ENCODE results near the gene ZSCAN10.

DNA sequence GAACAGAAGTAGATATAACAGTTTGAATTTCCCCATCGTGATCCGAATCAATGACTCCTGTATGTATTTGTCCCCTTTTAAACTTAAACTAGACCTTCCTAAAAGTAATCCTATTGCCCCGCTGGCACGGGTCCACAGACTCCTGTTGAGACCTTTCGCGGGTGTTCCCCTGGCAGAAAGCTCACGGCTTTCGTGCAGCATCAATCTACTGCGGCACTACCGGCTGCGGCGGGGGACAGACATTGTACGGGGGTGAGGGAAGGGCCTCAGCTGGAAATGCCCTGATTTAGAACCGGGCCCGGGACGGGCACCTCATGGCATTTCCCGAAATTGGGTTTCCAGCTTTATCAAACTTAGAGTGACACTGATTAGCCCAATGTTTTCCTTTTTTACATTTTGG is 19.1 kb downstream of the ZSCAN10 start:
- TF ChIP-seq, protein P1, sequence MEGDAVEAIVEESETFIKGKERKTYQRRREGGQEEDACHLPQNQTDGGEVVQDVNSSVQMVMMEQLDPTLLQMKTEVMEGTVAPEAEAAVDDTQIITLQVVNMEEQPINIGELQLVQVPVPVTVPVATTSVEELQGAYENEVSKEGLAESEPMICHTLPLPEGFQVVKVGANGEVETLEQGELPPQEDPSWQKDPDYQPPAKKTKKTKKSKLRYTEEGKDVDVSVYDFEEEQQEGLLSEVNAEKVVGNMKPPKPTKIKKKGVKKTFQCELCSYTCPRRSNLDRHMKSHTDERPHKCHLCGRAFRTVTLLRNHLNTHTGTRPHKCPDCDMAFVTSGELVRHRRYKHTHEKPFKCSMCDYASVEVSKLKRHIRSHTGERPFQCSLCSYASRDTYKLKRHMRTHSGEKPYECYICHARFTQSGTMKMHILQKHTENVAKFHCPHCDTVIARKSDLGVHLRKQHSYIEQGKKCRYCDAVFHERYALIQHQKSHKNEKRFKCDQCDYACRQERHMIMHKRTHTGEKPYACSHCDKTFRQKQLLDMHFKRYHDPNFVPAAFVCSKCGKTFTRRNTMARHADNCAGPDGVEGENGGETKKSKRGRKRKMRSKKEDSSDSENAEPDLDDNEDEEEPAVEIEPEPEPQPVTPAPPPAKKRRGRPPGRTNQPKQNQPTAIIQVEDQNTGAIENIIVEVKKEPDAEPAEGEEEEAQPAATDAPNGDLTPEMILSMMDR (IDR thresholded peaks at IDR 0.05 in 8 of 11, conservative IDR thresholded peaks at IDR 0.05 in 3 of 11) = no peak
- no peak for TF ChIP-seq POLR2A (IDR thresholded peaks at IDR 0.05)
- TF ChIP-seq POLR2AphosphoS5 (IDR thresholded peaks at IDR 0.05) = no peak

All from spleen (tissue), 7 donors.